RWPE2 (cell line): Measurements from ENCODE around the gene FANCF.
"Not testable (repeated sequence)": the region's sequence is repeated elsewhere in the genome, so short reads cannot be mapped to it uniquely, and the experiment has no call there.

ENCODE experiments used
- ATAC-seq: fragments of 200-7000 bp; cut with Tn5 transposase; 3 replicates; pipeline ENCODE4 v1.9.1; 2021; ENCODE audit warnings: low read depth
- DNase-seq: peaks from one replicate; pipeline ENCODE4 v3.0.0-alpha.2; 2020; ENCODE audit warnings: low spot score
- H3K27ac ChIP-seq: fragments of 450-650 bp; 2 replicates; pipeline ENCODE4 v1.5.1; 2017; ENCODE audit warnings: mild to moderate bottlenecking; ENCODE audit not compliant: poor library complexity, severe bottlenecking
- H3K27me3 ChIP-seq: fragments of 250-450 bp; sonication (Bioruptor Pico); 2 replicates; pipeline ENCODE4 v1.5.1; 2021; ENCODE audit warnings: mild to moderate bottlenecking, moderate library complexity; ENCODE audit not compliant: insufficient read depth, poor library complexity, severe bottlenecking
- H3K36me3 ChIP-seq: fragments of 250-450 bp; sonication (Bioruptor Pico); 2 replicates; pipeline ENCODE4 v1.5.1; 2020; ENCODE audit warnings: low read depth, mild to moderate bottlenecking, moderate library complexity
- H3K4me1 ChIP-seq: fragments of 250-450 bp; sonication (Bioruptor Pico); 2 replicates; pipeline ENCODE4 v1.5.1; 2021; ENCODE audit warnings: mild to moderate bottlenecking, moderate library complexity; ENCODE audit not compliant: insufficient read depth, poor library complexity, severe bottlenecking
- H3K4me3 ChIP-seq: fragments of 250-450 bp; sonication (Bioruptor Pico); 2 replicates; pipeline ENCODE4 v1.5.1; 2021; ENCODE audit warnings: mild to moderate bottlenecking, moderate library complexity; ENCODE audit not compliant: severe bottlenecking
- H3K9me3 ChIP-seq: fragments of 250-450 bp; sonication (Bioruptor Pico); 2 replicates; pipeline ENCODE4 v1.5.1; 2021; ENCODE audit warnings: mild to moderate bottlenecking, moderate library complexity; ENCODE audit not compliant: severe bottlenecking
- CTCF ChIP-seq: fragments of 450-650 bp; IDR thresholded peaks from one replicate; pipeline ENCODE4 v1.5.1; 2017; ENCODE audit warnings: mild to moderate bottlenecking, moderate library complexity; ENCODE audit not compliant: poor library complexity, severe bottlenecking

The FANCF gene

GRCh38 chr11:22659783-22660182 is 34.2 kb upstream of the FANCF start:
- no peaks in the 10 kb centered on the region for H3K36me3 ChIP-seq

GRCh38 chr11:22657101-22657694 is 31.6 kb upstream of the FANCF start:
- Histone ChIP-seq H3K4me3 (no peak overlapping the region), H3K36me3 (no peaks in the 10 kb centered on the region), H3K27ac (no peak overlapping the region), H3K9me3 (no peaks in the 10 kb centered on the region), H3K4me1 (peaks cover 7% of the 10 kb centered on the region), H3K27me3 (no peaks in the 10 kb centered on the region)
- DNase-seq (no peak), ATAC-seq (no peak)
- no peak for TF ChIP-seq CTCF

More at GRCh38 chr11:22659783-22660182, 34.2 kb upstream of the FANCF start:
- ATAC-seq (no peak), DNase-seq (no peak)
- Histone ChIP-seq H3K27ac (no peak overlapping the region), H3K27me3 (peaks cover 6% of the 10 kb centered on the region), H3K4me3 (no peak overlapping the region), H3K4me1 (peaks cover 7% of the 10 kb centered on the region), H3K9me3 (no peaks in the 10 kb centered on the region)
- TF ChIP-seq CTCF, result no peak

GRCh38 chr11:22656130-22656529 is 30.5 kb upstream of the FANCF start:
- peaks cover 7% of the 10 kb centered on the region for H3K4me1 ChIP-seq
- ATAC-seq, result peak; percentile 49; the same call in 1 of the 3 replicates
- no peaks in the 10 kb centered on the region for H3K36me3 ChIP-seq
- no peak overlapping the region for H3K27ac ChIP-seq
- H3K27me3 ChIP-seq, result no peaks in the 10 kb centered on the region
- no peak overlapping the region for H3K4me3 ChIP-seq
- no peak for TF ChIP-seq CTCF
- H3K9me3 ChIP-seq, result no peaks in the 10 kb centered on the region
- no peak for DNase-seq

- H3K4me1 ChIP-seq, H3K27ac ChIP-seq, DNase-seq, H3K36me3 ChIP-seq, H3K27me3 ChIP-seq, ATAC-seq, H3K4me3 ChIP-seq, H3K9me3 ChIP-seq: not testable (repeated sequence)
These were observed 26.7 kb upstream of the FANCF start for GRCh38 chr11:22652346-22652745.

- TF ChIP-seq CTCF, result no peak
- Histone ChIP-seq H3K27me3 (no peaks in the 10 kb centered on the region), H3K27ac (no peak overlapping the region), H3K36me3 (no peaks in the 10 kb centered on the region), H3K4me1 (no peaks in the 10 kb centered on the region), H3K4me3 (no peak overlapping the region), H3K9me3 (no peaks in the 10 kb centered on the region)
- DNase-seq, result no peak
- ATAC-seq, result no peak
These were observed 15.9 kb upstream of the FANCF start for GRCh38 chr11:22641559-22641958.
